ENCODE measurements around the gene C8B.

GRCh38 chr1:56954664-56955063 lies 11.2 kb downstream of the C8B start:
- TF ChIP-seq CTCF (IDR thresholded peaks at IDR 0.05) (no peak), EZH2 (IDR thresholded peaks at IDR 0.05; ENCODE audit: borderline replicate concordance, insufficient read depth, low read depth, low read length, poor library complexity, severe bottlenecking) (no peak)

Data from B cell (primary cell).